Measurements from ENCODE around the gene CEP112.
"Not testable (repeated sequence)": the region's sequence is repeated elsewhere in the genome, so short reads cannot be mapped to it uniquely, and the experiment has no call there.

CEP112 gene

GRCh38 chr17:65833214-65833613 is 358.7 kb downstream of the CEP112 start:
- H3K27ac ChIP-seq = no peak overlapping the region
- TF ChIP-seq ZFX (IDR thresholded peaks at IDR 0.05) = no peak
- no peak for TF ChIP-seq CTCF (conservative IDR thresholded peaks at IDR 0.05)

GRCh38 chr17:65830356-65830755 is 361.6 kb downstream of the CEP112 start:
- TF ChIP-seq CTCF (conservative IDR thresholded peaks at IDR 0.05) (no peak), ZFX (IDR thresholded peaks at IDR 0.05) (no peak)
- H3K27ac ChIP-seq = no peak overlapping the region

GRCh38 chr17:65826577-65826976 is 365.4 kb downstream of the CEP112 start:
- not testable (repeated sequence) for H3K27ac ChIP-seq

- no peak overlapping the region for H3K27ac ChIP-seq
- TF ChIP-seq CTCF (conservative IDR thresholded peaks at IDR 0.05) = no peak
- no peak for TF ChIP-seq ZFX (IDR thresholded peaks at IDR 0.05)
Measured at GRCh38 chr17:65824901-65825300, 367.0 kb downstream of the CEP112 start.

- TF ChIP-seq ZFX (IDR thresholded peaks at IDR 0.05) (no peak), CTCF (conservative IDR thresholded peaks at IDR 0.05) (no peak)
- H3K27ac ChIP-seq = no peak overlapping the region
Measured at GRCh38 chr17:65823713-65824112, 368.2 kb downstream of the CEP112 start.

- no peak overlapping the region for H3K27ac ChIP-seq
- no peak for TF ChIP-seq CTCF (conservative IDR thresholded peaks at IDR 0.05)
- TF ChIP-seq ZFX (IDR thresholded peaks at IDR 0.05) = no peak
Measured at GRCh38 chr17:65820811-65821210, 371.1 kb downstream of the CEP112 start.

GRCh38 chr17:65820306-65820705 is 371.6 kb downstream of the CEP112 start:
- no peak for TF ChIP-seq ZFX (IDR thresholded peaks at IDR 0.05)
- H3K27ac ChIP-seq = no peak overlapping the region

GRCh38 chr17:65819810-65820209 is 372.1 kb downstream of the CEP112 start:
- TF ChIP-seq ZFX (IDR thresholded peaks at IDR 0.05) = no peak
- TF ChIP-seq CTCF (conservative IDR thresholded peaks at IDR 0.05) = no peak
- no peak overlapping the region for H3K27ac ChIP-seq

- H3K27ac ChIP-seq = no peak overlapping the region
- TF ChIP-seq CTCF (conservative IDR thresholded peaks at IDR 0.05) (no peak), ZFX (IDR thresholded peaks at IDR 0.05) (no peak)
Measured at GRCh38 chr17:65817951-65818350, 374.0 kb downstream of the CEP112 start.

Measured in C4-2B (cell line).